Spinal cord (tissue), 10 donors: ENCODE results near the gene OTUB2. TPM values are rescaled to one million over a fixed set of nuclear protein-coding genes. Genes with fewer than 3 reads are reported as not detected.

Source experiments
- DNase-seq, 6 donors: peaks; one replicate each; pipeline versions ENCODE4 v3.0.0 to v3.0.0-alpha.2; 2013 to 2015; ENCODE audit warnings: low spot score in 6 of 6, low read depth in 4 of 6
- H3K27ac ChIP-seq: one replicate; pipeline ENCODE4 v1.5.1; 2013; ENCODE audit warnings: low read depth, low read length, control low read depth
- H3K27me3 ChIP-seq: one replicate; pipeline ENCODE4 v1.6.1; 2013; ENCODE audit warnings: low read length; ENCODE audit not compliant: control insufficient read depth, insufficient read depth
- H3K36me3 ChIP-seq: one replicate; pipeline ENCODE4 v1.6.1; 2013; ENCODE audit warnings: low read length; ENCODE audit not compliant: control insufficient read depth, insufficient read depth
- H3K4me1 ChIP-seq: one replicate; pipeline ENCODE4 v1.6.1; 2013; ENCODE audit warnings: low read length; ENCODE audit not compliant: control insufficient read depth, insufficient read depth
- H3K4me3 ChIP-seq: one replicate; pipeline ENCODE4 v1.5.1; 2013; ENCODE audit warnings: low read depth, low read length, control low read depth
- H3K9me3 ChIP-seq: one replicate; pipeline ENCODE4 v1.6.1; 2013; ENCODE audit warnings: low read length; ENCODE audit not compliant: control insufficient read depth, insufficient read depth
- WGBS: methylation state at CpG from one replicate; pipeline ENCODE4 v1.1.5; 2013; ENCODE audit warnings: missing lambda C conversion rate; ENCODE audit not compliant: insufficient coverage; 5-methylcytosine and 5-hydroxymethylcytosine counted together
- polyA plus RNA-seq, 2 donors: library from polyadenylated mRNA; unstranded; fragments of 120-200 nt; gene quantifications; one replicate each; pipeline ENCODE4 v1.2.1, GENCODE V29; 2013; ENCODE audit not compliant: insufficient read length in 2 of 2
- total RNA-seq, 2 donors: library from RNA; depleted of rRNA in 1 of 2; stranded (reverse); fragments of 120-200 nt in 1 of 2; fragments of >200 nt in 1 of 2; gene quantifications; one replicate each; pipeline versions ENCODE4 v1.2.3 to v1.2.4, GENCODE V29; 2013 to 2014
- donor health status: healthy.

The OTUB2 gene
- total and polyA plus RNA-seq, 4 donors = 3.6 to 5.8 (median 4.3) TPM

- no peak overlapping the region for H3K4me3 ChIP-seq
- H3K9me3 ChIP-seq = no peaks in the 10 kb centered on the region
- WGBS = 100% methylated on average over 2 of the region's 6 CpGs
- H3K4me1 ChIP-seq = peaks cover 8% of the 10 kb centered on the region
- no peak for DNase-seq
- H3K27ac ChIP-seq = no peak overlapping the region
- H3K27me3 ChIP-seq = no peaks in the 10 kb centered on the region
- H3K36me3 ChIP-seq = no peaks in the 10 kb centered on the region
These were observed 6.8 kb upstream of the OTUB2 start for GRCh38 chr14:94019329-94019728.

- Histone ChIP-seq H3K4me3 (no peak overlapping the region), H3K9me3 (no peaks in the 10 kb centered on the region), H3K36me3 (no peaks in the 10 kb centered on the region), H3K27ac (no peak overlapping the region), H3K4me1 (peaks cover 8% of the 10 kb centered on the region), H3K27me3 (no peaks in the 10 kb centered on the region)
- DNase-seq = no peak
- 96% methylated on average over 4 of the region's 4 CpGs for WGBS
These were observed 5.9 kb upstream of the OTUB2 start for GRCh38 chr14:94020267-94020666.

- Histone ChIP-seq H3K36me3 (no peaks in the 10 kb centered on the region), H3K27me3 (no peaks in the 10 kb centered on the region), H3K9me3 (no peaks in the 10 kb centered on the region), H3K27ac (no peak overlapping the region), H3K4me3 (no peak overlapping the region), H3K4me1 (peaks cover 8% of the 10 kb centered on the region)
- DNase-seq = no peak
- WGBS = no CpG with 5 or more reads among the region's 2 CpGs
These were observed 5.1 kb upstream of the OTUB2 start for GRCh38 chr14:94021001-94021400.

GRCh38 chr14:94021416-94022157 lies 4.6 kb upstream of the OTUB2 start:
- Histone ChIP-seq H3K27ac (no peak overlapping the region), H3K9me3 (no peaks in the 10 kb centered on the region), H3K4me3 (no peak overlapping the region), H3K36me3 (no peaks in the 10 kb centered on the region), H3K27me3 (no peaks in the 10 kb centered on the region), H3K4me1 (peaks cover 4% of the 10 kb centered on the region)
- 63% methylated on average over 9 of the region's 10 CpGs for WGBS
- no peak for DNase-seq

GRCh38 chr14:94022532-94023411 lies 3.4 kb upstream of the OTUB2 start:
- H3K9me3 ChIP-seq = no peaks in the 10 kb centered on the region
- H3K36me3 ChIP-seq = peaks cover 2% of the 10 kb centered on the region
- peaks cover 12% of the 10 kb centered on the region for H3K4me1 ChIP-seq
- H3K4me3 ChIP-seq = no peak overlapping the region
- no peaks in the 10 kb centered on the region for H3K27me3 ChIP-seq
- 66% methylated on average over 8 of the region's 10 CpGs for WGBS
- H3K27ac ChIP-seq = no peak overlapping the region
- no peak for DNase-seq

GRCh38 chr14:94024549-94024948 lies 1.6 kb upstream of the OTUB2 start:
- Histone ChIP-seq H3K4me3 (no peak overlapping the region), H3K27ac (no peak overlapping the region), H3K36me3 (peaks cover 4% of the 10 kb centered on the region), H3K4me1 (peaks cover 19% of the 10 kb centered on the region), H3K9me3 (no peaks in the 10 kb centered on the region), H3K27me3 (no peaks in the 10 kb centered on the region)
- no peak for DNase-seq
- no CpG with 5 or more reads among the region's 2 CpGs for WGBS

- Histone ChIP-seq H3K27ac (no peak overlapping the region), H3K9me3 (no peaks in the 10 kb centered on the region), H3K4me1 (peaks cover 22% of the 10 kb centered on the region), H3K4me3 (no peak overlapping the region), H3K27me3 (no peaks in the 10 kb centered on the region), H3K36me3 (peaks cover 4% of the 10 kb centered on the region)
- no peak for DNase-seq
- WGBS = 30% methylated on average over 2 of the region's 6 CpGs
These were observed 420 bp upstream of the OTUB2 start for GRCh38 chr14:94025720-94026119.

GRCh38 chr14:94026889-94027469 lies 839 bp downstream of the OTUB2 start:
- no peak for DNase-seq
- peaks cover 22% of the 10 kb centered on the region for H3K4me1 ChIP-seq
- WGBS = 37% methylated on average over 17 of the region's 17 CpGs
- no peak overlapping the region for H3K27ac ChIP-seq
- peak overlapping the region; percentile 39 for H3K4me3 ChIP-seq
- H3K9me3 ChIP-seq = no peaks in the 10 kb centered on the region
- H3K36me3 ChIP-seq = peaks cover 4% of the 10 kb centered on the region
- H3K27me3 ChIP-seq = no peaks in the 10 kb centered on the region

- Histone ChIP-seq H3K27me3 (no peaks in the 10 kb centered on the region), H3K4me3 (no peak overlapping the region), H3K27ac (no peak overlapping the region), H3K36me3 (peaks cover 4% of the 10 kb centered on the region), H3K4me1 (peaks cover 22% of the 10 kb centered on the region), H3K9me3 (no peaks in the 10 kb centered on the region)
- 86% methylated on average over 11 of the region's 14 CpGs for WGBS
- no peak for DNase-seq
These were observed 1.7 kb downstream of the OTUB2 start for GRCh38 chr14:94027566-94028449.
